B cell (primary cell): ENCODE measurements around the gene RALY.

ENCODE experiments used
- CTCF ChIP-seq: fragments of 200-600 bp; IDR thresholded peaks from one replicate; pipeline ENCODE4 v1.8.0; 2022; ENCODE audit warnings: antibody characterized with exemption, mild to moderate bottlenecking
- EZH2 ChIP-seq: IDR thresholded peaks from 2 replicates; pipeline ENCODE4 v1.6.1; 2012; ENCODE audit warnings: borderline replicate concordance, low read depth, mild to moderate bottlenecking, moderate library complexity, low read length; ENCODE audit not compliant: insufficient read depth, poor library complexity, severe bottlenecking

- no peak for TF ChIP-seq CTCF
- no peak for TF ChIP-seq EZH2
These were observed 71.5 kb downstream of the RALY start for GRCh38 chr20:34065260-34065659.
